OCI-LY1 (cell line): ENCODE data around the gene KNSTRN.

Experiments
- H2AFZ ChIP-seq: fragments of 200-600 bp; sonication (generic), shearing (Covaris generic); 2 replicates; pipeline ENCODE4 v1.6.0; 2014; ENCODE audit warnings: antibody characterized with exemption, mild to moderate bottlenecking, low read length
- H3F3A ChIP-seq: fragments of 200-600 bp; sonication (generic), shearing (Covaris generic); 2 replicates; pipeline ENCODE4 v1.6.0; 2014; ENCODE audit warnings: mild to moderate bottlenecking, antibody characterized with exemption, low read length, moderate library complexity; ENCODE audit not compliant: insufficient read depth
- H3K27ac ChIP-seq: fragments of 200-600 bp; sonication (generic); 2 replicates; pipeline ENCODE4 v1.5.1; 2014; ENCODE audit warnings: low read length, mixed run types, mild to moderate bottlenecking, low read depth; ENCODE audit not compliant: poor library complexity, severe bottlenecking
- H3K27me3 ChIP-seq: fragments of 200-600 bp; sonication (generic); 2 replicates; pipeline ENCODE4 v1.6.0; 2014; ENCODE audit warnings: antibody characterized with exemption, mild to moderate bottlenecking, low read length, moderate library complexity; ENCODE audit not compliant: insufficient read depth
- H3K36me3 ChIP-seq: fragments of 200-600 bp; sonication (generic); 2 replicates; pipeline ENCODE4 v1.6.1; 2014; ENCODE audit warnings: mild to moderate bottlenecking, antibody characterized with exemption, low read length, moderate library complexity, mixed read lengths; ENCODE audit not compliant: insufficient read depth
- H3K4me1 ChIP-seq: fragments of 200-600 bp; sonication (generic); 2 replicates; pipeline ENCODE4 v1.5.1; 2014; ENCODE audit warnings: mild to moderate bottlenecking, low read length, moderate library complexity; ENCODE audit not compliant: insufficient read depth, severe bottlenecking
- H3K4me2 ChIP-seq: fragments of 200-600 bp; sonication (generic), shearing (Covaris generic); 2 replicates; pipeline ENCODE4 v1.6.1; 2014; ENCODE audit warnings: low read length
- H3K4me3 ChIP-seq: fragments of 200-600 bp; sonication (generic); 2 replicates; pipeline ENCODE4 v1.5.1; 2014; ENCODE audit warnings: low read length, low read depth, mild to moderate bottlenecking, mixed read lengths; ENCODE audit not compliant: poor library complexity, severe bottlenecking
- H3K79me2 ChIP-seq: fragments of 200-600 bp; shearing (Covaris generic); 2 replicates; pipeline ENCODE4 v1.6.1; 2016; ENCODE audit warnings: mixed run types, low read length, mixed read lengths; ENCODE audit not compliant: insufficient read depth
- H3K9ac ChIP-seq: fragments of 200-600 bp; sonication (generic), shearing (Covaris generic); 2 replicates; pipeline ENCODE4 v1.6.1; 2014; ENCODE audit warnings: mild to moderate bottlenecking, low read length, mixed read lengths
- H3K9me2 ChIP-seq: fragments of 200-600 bp; sonication (generic), shearing (Covaris generic); 2 replicates; pipeline ENCODE4 v1.6.1; 2014; ENCODE audit warnings: low read depth, mild to moderate bottlenecking, low read length, mixed read lengths
- H3K9me3 ChIP-seq: fragments of 200-600 bp; shearing (Covaris generic); 2 replicates; pipeline ENCODE4 v1.6.1; 2014; ENCODE audit warnings: low read length, mixed read lengths
- H4K20me1 ChIP-seq: fragments of 200-600 bp; sonication (generic), shearing (Covaris generic); 2 replicates; pipeline ENCODE4 v1.6.0; 2016; ENCODE audit warnings: mild to moderate bottlenecking, low read length; ENCODE audit not compliant: insufficient read depth
- EZH2 ChIP-seq: fragments of 200-600 bp; sonication (generic), shearing (Covaris generic); IDR thresholded peaks from 2 replicates; pipeline ENCODE4 v1.8.0; 2017; ENCODE audit warnings: borderline replicate concordance, mixed run types, mild to moderate bottlenecking, antibody characterized with exemption, low read length, moderate library complexity, mixed read lengths
- TF ChIP-seq, protein P1 (sequence below): fragments of 200-600 bp; sonication (generic), shearing (Covaris generic); IDR thresholded peaks from 2 replicates; pipeline ENCODE4 v1.5.1; 2017; ENCODE audit warnings: mild to moderate bottlenecking, antibody characterized with exemption, low read length, moderate library complexity, mixed read lengths

KNSTRN gene

DNA sequence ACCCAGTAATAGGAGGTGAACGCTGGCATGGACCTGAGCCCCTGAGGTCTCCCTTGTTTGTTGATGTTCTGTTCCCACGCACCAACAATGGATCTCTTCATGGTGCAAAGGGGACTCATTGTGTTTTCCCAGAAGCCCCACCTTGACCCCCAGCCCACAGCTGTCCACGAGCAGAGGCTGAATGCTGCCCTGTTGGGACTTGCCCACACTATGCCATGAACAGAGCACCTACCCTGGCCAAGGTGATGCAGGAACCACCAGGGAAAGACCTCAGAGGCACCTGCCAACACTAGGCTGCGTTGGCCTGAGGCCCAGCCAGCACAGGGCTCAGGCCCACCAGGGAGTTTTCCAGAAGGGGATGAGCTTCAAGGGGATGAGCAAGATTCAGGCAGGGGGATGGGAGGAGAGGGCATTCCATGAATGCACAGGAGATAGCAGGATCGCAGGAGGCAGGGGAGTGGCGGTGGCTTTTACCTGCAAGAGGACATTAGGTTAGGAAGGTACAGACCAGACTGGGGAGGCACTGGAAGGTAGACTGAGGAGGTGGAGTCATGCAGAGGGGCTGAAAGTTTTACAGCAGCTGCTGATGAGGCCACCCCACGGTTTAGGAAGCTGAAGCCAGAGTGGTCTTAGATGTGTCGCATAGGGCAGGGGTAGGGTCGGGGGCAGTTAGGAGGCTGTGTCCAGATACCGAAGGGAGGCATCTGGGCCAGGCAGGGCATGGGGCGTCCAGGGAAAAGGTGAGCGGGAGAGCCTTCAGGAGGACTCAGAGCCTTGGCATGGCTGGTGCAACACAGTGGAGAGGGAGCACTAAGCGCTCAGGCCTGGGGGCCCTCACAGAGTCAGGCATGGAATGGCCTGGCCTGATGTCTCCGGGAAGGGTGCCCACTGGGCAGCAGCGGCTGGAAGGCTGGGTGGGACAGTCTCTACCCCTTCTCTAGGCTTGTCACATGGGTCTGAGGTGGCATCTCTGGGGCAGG, 35.7 kb upstream of the KNSTRN start:
- no peak overlapping the region for H3K9ac ChIP-seq
- H3F3A ChIP-seq, result no peaks in the 10 kb centered on the region
- H3K9me3 ChIP-seq, result no peaks in the 10 kb centered on the region
- H3K4me2 ChIP-seq, result no peak overlapping the region
- H3K4me3 ChIP-seq, result no peak overlapping the region
- no peak overlapping the region for H3K27ac ChIP-seq
- H3K36me3 ChIP-seq, result no peaks in the 10 kb centered on the region
- no peak overlapping the region for H2AFZ ChIP-seq
- no peaks in the 10 kb centered on the region for H3K4me1 ChIP-seq
- no peaks in the 10 kb centered on the region for H3K9me2 ChIP-seq
- H4K20me1 ChIP-seq, result no peaks in the 10 kb centered on the region
- TF ChIP-seq, protein P1, sequence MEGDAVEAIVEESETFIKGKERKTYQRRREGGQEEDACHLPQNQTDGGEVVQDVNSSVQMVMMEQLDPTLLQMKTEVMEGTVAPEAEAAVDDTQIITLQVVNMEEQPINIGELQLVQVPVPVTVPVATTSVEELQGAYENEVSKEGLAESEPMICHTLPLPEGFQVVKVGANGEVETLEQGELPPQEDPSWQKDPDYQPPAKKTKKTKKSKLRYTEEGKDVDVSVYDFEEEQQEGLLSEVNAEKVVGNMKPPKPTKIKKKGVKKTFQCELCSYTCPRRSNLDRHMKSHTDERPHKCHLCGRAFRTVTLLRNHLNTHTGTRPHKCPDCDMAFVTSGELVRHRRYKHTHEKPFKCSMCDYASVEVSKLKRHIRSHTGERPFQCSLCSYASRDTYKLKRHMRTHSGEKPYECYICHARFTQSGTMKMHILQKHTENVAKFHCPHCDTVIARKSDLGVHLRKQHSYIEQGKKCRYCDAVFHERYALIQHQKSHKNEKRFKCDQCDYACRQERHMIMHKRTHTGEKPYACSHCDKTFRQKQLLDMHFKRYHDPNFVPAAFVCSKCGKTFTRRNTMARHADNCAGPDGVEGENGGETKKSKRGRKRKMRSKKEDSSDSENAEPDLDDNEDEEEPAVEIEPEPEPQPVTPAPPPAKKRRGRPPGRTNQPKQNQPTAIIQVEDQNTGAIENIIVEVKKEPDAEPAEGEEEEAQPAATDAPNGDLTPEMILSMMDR, result no peak
- no peak for TF ChIP-seq EZH2
- no peaks in the 10 kb centered on the region for H3K27me3 ChIP-seq
- no peaks in the 10 kb centered on the region for H3K79me2 ChIP-seq

DNA sequence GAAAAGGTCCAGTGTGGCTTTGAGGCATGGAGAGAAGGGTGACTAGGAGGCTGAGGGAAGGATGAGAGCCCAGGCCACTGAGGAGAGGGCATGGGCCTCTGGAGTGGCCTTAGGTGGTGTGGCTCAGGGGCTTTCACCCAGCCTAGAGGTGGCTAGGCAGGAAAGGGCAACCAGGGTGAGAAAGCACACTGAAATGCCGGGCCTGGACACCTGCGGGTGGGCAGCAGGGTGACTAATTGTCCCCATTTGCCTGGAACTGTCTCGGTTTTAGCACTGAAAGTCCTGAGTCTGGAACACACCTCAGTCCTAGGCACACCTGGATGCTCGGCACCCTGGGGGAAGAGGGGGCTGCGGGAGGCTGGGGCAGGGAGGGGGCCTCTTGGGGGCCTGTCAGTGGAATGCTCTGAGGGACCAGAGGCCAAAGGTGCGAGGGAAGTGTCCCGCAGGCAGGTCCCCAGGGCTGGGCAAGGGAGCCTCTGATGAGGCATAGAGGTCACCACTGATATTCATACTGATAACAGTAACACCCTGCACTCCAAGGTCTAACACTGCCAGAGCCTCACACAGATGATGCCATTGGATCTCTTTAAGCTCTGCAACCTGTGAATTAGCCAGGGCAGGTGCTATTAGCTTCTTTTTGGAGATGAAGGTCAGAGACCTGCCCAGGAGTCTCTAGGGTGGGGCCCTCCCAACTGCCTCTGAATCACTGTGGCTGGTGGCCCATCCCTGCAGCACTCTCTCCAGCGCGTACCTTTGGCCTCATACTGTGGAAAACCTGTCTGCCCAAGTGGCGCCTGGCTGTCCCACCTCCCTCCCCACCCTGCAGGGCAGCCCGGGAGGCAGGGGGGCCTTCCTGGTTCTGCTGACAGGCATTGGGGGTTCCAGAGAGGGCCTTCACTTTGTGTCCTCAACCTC, 34.7 kb upstream of the KNSTRN start:
- no peaks in the 10 kb centered on the region for H3K4me1 ChIP-seq
- TF ChIP-seq, protein P1, result no peak
- no peak for TF ChIP-seq EZH2

GRCh38 chr15:40348474-40348870, 34.0 kb upstream of the KNSTRN start:
- TF ChIP-seq EZH2, result no peak
- TF ChIP-seq, protein P1, result no peak
- Histone ChIP-seq H3K27ac (no peak overlapping the region), H3K4me2 (no peak overlapping the region), H3K4me3 (no peak overlapping the region), H4K20me1 (no peaks in the 10 kb centered on the region), H3K9ac (no peak overlapping the region), H2AFZ (no peak overlapping the region), H3K36me3 (no peaks in the 10 kb centered on the region), H3F3A (no peaks in the 10 kb centered on the region), H3K27me3 (no peaks in the 10 kb centered on the region), H3K9me3 (no peaks in the 10 kb centered on the region), H3K79me2 (no peaks in the 10 kb centered on the region), H3K4me1 (no peaks in the 10 kb centered on the region), H3K9me2 (no peaks in the 10 kb centered on the region)

More for the DNA sequence above, 34.7 kb upstream of the KNSTRN start:
- no peaks in the 10 kb centered on the region for H3K9me3 ChIP-seq
- H3K4me3 ChIP-seq, result no peak overlapping the region
- no peak overlapping the region for H2AFZ ChIP-seq
- no peaks in the 10 kb centered on the region for H4K20me1 ChIP-seq
- no peak overlapping the region for H3K27ac ChIP-seq
- no peaks in the 10 kb centered on the region for H3K36me3 ChIP-seq
- no peaks in the 10 kb centered on the region for H3K9me2 ChIP-seq
- no peaks in the 10 kb centered on the region for H3K79me2 ChIP-seq
- H3F3A ChIP-seq, result no peaks in the 10 kb centered on the region
- H3K9ac ChIP-seq, result no peak overlapping the region
- H3K27me3 ChIP-seq, result no peaks in the 10 kb centered on the region
- H3K4me2 ChIP-seq, result no peak overlapping the region
